Stromal cell of bone marrow (primary cell): ENCODE results near the gene ZNF638.
"Not testable (repeated sequence)": the region's sequence is repeated elsewhere in the genome, so short reads cannot be mapped to it uniquely, and the experiment has no call there.

ENCODE experiments used
- DNase-seq: peaks from one replicate; pipeline ENCODE4 v3.0.0-alpha.2; 2012; ENCODE audit warnings: low read depth

Gene ZNF638

GRCh38 chr2:71331581-71332434, at the start of gene ZNF638:
Gene ZNF638 (plus strand): TSS chr2:71331782. CDS start chr2:71348955, 17,173 bp downstream.
- DNase-seq: peak; percentile 88

GRCh38 chr2:71281950-71282349, 49.6 kb upstream of the ZNF638 start:
- DNase-seq: no peak

- DNase-seq: no peak
Observed at GRCh38 chr2:71282493-71282892, 49.1 kb upstream of the ZNF638 start.

GRCh38 chr2:71283131-71283530, 48.5 kb upstream of the ZNF638 start:
- DNase-seq: no peak

GRCh38 chr2:71285706-71286105, 45.9 kb upstream of the ZNF638 start:
- no peak for DNase-seq

GRCh38 chr2:71291398-71291797, 40.2 kb upstream of the ZNF638 start:
- no peak for DNase-seq

- no peak for DNase-seq
Observed at GRCh38 chr2:71292159-71292558, 39.4 kb upstream of the ZNF638 start.

GRCh38 chr2:71298914-71299313, 32.7 kb upstream of the ZNF638 start:
- no peak for DNase-seq

GRCh38 chr2:71299507-71299906, 32.1 kb upstream of the ZNF638 start:
- DNase-seq: peak; percentile 21

GRCh38 chr2:71303849-71304248, 27.7 kb upstream of the ZNF638 start:
- DNase-seq: no peak

GRCh38 chr2:71306762-71307161, 24.8 kb upstream of the ZNF638 start:
- DNase-seq: peak; percentile 95

- no peak for DNase-seq
Observed at GRCh38 chr2:71313016-71313766, 18.4 kb upstream of the ZNF638 start.

- no peak for DNase-seq
Observed at GRCh38 chr2:71317060-71317459, 14.5 kb upstream of the ZNF638 start.

GRCh38 chr2:71317900-71318299, 13.7 kb upstream of the ZNF638 start:
- DNase-seq: not testable (repeated sequence)

GRCh38 chr2:71323386-71323785, 8.2 kb upstream of the ZNF638 start:
- no peak for DNase-seq

- no peak for DNase-seq
Observed at GRCh38 chr2:71326968-71327367, 4.6 kb upstream of the ZNF638 start.

- DNase-seq: no peak
Observed at GRCh38 chr2:71327916-71328315, 3.7 kb upstream of the ZNF638 start.

- no peak for DNase-seq
Observed at GRCh38 chr2:71330155-71330554, 1.4 kb upstream of the ZNF638 start.

GRCh38 chr2:71330585-71331330, 824 bp upstream of the ZNF638 start:
- no peak for DNase-seq

GRCh38 chr2:71331331-71331580, 326 bp upstream of the ZNF638 start:
- DNase-seq: not testable (repeated sequence)

GRCh38 chr2:71332435-71332796, 834 bp downstream of the ZNF638 start:
- DNase-seq: no peak

GRCh38 chr2:71333619-71334018, 2.0 kb downstream of the ZNF638 start:
- DNase-seq: no peak

- no peak for DNase-seq
Observed at GRCh38 chr2:71336384-71336783, 4.8 kb downstream of the ZNF638 start.
